ENCODE data around the gene ZBTB5.

- TF ChIP-seq, protein P1, sequence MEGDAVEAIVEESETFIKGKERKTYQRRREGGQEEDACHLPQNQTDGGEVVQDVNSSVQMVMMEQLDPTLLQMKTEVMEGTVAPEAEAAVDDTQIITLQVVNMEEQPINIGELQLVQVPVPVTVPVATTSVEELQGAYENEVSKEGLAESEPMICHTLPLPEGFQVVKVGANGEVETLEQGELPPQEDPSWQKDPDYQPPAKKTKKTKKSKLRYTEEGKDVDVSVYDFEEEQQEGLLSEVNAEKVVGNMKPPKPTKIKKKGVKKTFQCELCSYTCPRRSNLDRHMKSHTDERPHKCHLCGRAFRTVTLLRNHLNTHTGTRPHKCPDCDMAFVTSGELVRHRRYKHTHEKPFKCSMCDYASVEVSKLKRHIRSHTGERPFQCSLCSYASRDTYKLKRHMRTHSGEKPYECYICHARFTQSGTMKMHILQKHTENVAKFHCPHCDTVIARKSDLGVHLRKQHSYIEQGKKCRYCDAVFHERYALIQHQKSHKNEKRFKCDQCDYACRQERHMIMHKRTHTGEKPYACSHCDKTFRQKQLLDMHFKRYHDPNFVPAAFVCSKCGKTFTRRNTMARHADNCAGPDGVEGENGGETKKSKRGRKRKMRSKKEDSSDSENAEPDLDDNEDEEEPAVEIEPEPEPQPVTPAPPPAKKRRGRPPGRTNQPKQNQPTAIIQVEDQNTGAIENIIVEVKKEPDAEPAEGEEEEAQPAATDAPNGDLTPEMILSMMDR (IDR thresholded peaks at IDR 0.05) = no peak
- TF ChIP-seq ZBTB43 (CRISPR knock-in tag; IDR thresholded peaks at IDR 0.05) = no peak
- TF ChIP-seq, protein P2, sequence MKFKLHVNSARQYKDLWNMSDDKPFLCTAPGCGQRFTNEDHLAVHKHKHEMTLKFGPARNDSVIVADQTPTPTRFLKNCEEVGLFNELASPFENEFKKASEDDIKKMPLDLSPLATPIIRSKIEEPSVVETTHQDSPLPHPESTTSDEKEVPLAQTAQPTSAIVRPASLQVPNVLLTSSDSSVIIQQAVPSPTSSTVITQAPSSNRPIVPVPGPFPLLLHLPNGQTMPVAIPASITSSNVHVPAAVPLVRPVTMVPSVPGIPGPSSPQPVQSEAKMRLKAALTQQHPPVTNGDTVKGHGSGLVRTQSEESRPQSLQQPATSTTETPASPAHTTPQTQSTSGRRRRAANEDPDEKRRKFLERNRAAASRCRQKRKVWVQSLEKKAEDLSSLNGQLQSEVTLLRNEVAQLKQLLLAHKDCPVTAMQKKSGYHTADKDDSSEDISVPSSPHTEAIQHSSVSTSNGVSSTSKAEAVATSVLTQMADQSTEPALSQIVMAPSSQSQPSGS (CRISPR knock-in tag; IDR thresholded peaks at IDR 0.05; ENCODE audit: borderline replicate concordance, low read depth) = no peak
- TF ChIP-seq MYBL2 (CRISPR knock-in tag; IDR thresholded peaks at IDR 0.05) = no peak
- no peak for TF ChIP-seq USF1 (CRISPR knock-in tag; IDR thresholded peaks at IDR 0.05)
- TF ChIP-seq, protein P3, sequence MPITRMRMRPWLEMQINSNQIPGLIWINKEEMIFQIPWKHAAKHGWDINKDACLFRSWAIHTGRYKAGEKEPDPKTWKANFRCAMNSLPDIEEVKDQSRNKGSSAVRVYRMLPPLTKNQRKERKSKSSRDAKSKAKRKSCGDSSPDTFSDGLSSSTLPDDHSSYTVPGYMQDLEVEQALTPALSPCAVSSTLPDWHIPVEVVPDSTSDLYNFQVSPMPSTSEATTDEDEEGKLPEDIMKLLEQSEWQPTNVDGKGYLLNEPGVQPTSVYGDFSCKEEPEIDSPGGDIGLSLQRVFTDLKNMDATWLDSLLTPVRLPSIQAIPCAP (CRISPR knock-in tag; IDR thresholded peaks at IDR 0.05) = no peak
- no peak for TF ChIP-seq ZNF138 (CRISPR knock-in tag; conservative IDR thresholded peaks at IDR 0.05)
- no peak for TF ChIP-seq ATF1 (CRISPR knock-in tag; IDR thresholded peaks at IDR 0.05)
- no peak for TF ChIP-seq FOXJ3 (CRISPR knock-in tag; IDR thresholded peaks at IDR 0.05; ENCODE audit: borderline replicate concordance)
- TF ChIP-seq NFE2L1 (CRISPR knock-in tag; IDR thresholded peaks at IDR 0.05) = no peak
- no peak for TF ChIP-seq TEAD1 (CRISPR knock-in tag; IDR thresholded peaks at IDR 0.05)
Observed at GRCh38 chr9:37433867-37434371, 31.3 kb downstream of the ZBTB5 start.
